Stimulated activated CD8-positive, alpha-beta memory T cell treated with anti-CD3 and anti-CD28 coated beads, Interleukin-7, amount 100 ng/mL, for 4 hours (primary cell): ENCODE data around the gene GSTA5.
"Not testable (repeated sequence)": the region's sequence is repeated elsewhere in the genome, so short reads cannot be mapped to it uniquely, and the experiment has no call there.

Experiments
- DNase-seq, 2 donors: peaks; one replicate each; pipeline ENCODE4 v3.0.0-alpha.2; 2020; ENCODE audit warnings: low read depth in 2 of 2

GSTA5 gene

DNA sequence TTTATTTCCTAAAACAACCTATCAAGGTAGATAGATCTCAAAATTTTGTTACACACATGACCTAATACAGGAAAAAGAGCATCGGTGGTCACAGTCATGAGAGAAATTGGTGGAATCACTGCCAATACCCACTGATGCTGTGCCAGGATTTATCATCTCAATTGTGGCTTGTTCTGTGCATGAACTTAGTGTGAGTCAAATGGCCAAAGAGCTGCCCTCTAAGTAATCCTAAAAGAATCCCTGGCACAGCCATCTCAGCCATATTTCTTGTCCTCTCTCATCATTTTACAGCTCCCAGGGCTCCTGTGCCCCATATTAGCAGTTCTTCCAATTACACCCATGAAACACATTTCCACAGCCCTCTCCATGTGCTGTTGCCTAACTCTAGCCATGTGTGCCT is 6.1 kb downstream of the GSTA5 start:
- no peak for DNase-seq

DNA sequence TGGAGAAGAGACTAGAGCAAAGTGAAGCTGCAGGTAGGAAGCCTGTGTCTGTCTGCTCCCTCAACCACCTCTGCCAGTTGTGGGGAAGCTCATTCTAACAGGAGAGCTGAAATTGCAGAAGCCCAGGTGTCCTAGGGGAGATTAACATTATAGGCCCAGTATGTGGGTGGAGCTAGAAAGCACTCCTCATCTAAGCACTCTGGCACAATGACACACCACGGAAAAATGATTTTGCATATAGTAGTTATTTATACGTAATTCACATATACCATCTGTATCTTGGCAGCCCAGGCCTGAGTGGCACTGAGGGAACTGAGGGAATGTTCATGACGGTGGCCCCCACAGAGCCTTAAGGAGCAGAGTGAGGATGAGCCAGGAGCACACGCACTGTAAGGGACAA is 9.7 kb downstream of the GSTA5 start:
- not testable (repeated sequence) for DNase-seq

DNA sequence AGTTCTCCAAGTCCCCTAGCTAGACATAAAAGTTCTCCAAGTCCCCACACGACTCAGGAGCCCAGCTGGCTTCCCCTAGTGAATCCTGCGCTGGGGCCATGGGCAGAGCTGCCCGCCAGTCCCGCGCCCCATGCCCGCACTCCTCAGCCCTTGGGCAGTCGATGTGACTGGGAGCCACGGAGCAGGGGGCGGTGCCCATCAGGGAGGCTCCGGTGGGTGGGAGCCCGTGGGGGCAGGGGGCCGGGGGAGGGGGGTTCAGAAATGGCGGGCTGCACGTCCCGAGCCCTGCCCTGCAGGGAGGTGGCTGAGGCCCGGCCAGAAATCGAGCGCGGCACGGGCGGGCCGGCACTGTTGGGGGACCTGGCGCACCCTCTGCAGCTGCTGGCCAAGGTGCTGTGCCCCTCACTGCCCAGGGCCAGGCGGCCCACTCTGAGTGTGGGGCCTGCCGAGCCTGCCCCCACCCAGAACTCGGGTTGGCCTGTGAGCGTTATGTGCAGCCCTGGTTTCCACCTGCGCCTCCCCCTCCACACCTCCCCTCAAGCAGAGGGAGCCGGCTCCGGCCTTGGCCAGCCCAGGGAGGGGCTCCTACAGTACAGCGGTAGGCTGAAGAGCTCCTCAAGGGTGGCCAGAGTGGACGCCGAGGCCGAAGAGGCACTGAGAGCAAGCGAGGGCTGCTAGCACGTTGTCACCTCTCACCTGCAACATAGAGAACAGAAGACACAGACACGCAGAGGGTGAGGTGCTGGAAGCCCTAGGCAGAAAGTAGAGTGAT is 11.4 kb downstream of the GSTA5 start:
- DNase-seq = no peak

DNA sequence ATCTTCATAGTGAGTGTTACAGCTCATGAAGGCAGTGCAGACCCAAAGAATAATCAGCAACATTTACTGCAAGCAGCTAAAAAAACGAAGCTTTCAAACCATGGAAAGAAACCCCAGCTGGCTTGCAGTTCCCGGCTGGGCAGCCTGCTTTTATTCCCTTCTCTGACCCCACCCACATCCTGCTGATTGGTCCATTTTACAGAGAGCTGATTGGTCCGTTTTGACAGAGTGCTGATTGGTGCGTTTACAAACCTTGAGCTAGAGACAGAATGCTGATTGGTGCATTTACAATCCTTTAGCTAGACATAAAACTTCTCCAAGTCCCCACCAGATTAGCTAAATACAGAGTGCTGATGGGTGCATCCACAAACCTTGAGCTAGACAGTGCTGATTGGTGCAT is 12.0 kb downstream of the GSTA5 start:
- DNase-seq = not testable (repeated sequence)

DNA sequence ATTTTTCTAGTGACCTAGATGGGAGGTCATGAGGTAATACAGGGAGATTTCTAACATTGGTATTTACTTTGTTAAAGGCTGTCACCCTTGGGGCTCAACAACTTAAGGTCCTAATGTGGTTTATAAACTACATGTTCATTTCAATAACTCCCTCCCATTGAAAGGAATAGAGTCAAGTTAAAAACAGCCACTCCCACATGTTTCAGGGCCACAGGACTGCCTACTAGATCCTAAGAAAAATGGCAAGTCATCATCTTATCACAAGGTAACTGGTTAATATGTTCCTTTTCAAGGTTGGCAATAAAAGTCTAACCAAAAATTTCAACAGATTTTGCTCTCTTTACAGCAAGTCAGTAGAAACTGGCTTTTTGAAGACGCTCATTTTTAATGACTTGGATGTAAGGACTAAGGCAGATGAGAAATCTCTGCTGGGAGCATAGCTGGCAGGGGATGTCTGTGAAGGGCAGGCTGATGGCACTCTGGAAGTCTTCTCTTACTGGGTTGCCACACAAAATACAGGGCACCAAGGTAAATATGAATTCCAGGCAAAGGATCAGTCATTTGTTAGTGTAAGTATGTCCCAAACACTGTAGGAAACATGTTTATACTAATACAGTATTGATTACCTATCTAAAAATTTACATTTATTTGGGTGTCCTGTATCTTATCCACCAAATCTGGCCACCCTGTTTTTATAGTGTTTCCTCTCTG is 13.4 kb downstream of the GSTA5 start:
- not testable (repeated sequence) for DNase-seq

DNA sequence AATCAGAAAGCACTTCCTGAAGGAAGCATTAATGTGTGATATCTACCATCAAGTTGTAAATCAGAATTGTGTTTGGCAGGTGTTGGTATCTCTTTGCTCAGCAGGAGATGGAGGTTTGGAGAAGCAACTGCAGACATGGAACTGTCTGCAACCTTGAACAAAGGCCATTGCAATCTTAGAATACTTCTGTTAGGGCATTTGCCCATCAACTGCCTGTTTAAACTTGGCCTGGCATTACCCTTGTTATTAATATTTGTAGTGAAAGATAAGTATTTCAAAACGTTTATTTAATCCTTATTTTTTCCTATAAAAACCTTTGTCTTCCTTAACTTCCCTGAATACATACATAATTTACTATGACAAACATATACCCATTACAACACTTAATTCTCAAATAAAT is 14.1 kb downstream of the GSTA5 start:
- DNase-seq = no peak

DNA sequence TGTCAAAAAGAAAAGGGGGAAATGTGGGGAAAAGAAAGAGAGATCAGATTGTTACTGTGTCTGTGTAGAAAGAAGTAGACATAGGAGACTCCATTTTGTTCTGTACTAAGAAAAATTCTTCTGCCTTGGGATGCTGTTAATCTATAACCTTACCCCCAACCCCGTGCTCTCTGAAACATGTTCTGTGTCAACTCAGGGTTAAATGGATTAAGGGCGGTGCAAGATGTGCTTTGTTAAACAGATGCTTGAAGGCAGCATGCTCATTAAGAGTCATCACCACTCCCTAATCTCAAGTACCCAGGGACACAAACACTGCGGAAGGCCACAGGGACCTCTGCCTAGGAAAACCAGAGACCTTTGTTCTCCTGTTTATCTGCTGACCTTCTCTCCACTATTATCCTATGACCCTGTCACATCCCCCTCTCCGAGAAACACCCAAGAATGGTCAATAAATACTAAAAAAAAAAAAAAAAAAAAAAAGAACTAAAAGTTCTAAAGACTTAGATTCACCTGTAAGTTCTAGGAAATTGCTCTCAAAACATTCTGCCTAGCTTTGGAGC is 14.6 kb downstream of the GSTA5 start:
- not testable (repeated sequence) for DNase-seq

DNA sequence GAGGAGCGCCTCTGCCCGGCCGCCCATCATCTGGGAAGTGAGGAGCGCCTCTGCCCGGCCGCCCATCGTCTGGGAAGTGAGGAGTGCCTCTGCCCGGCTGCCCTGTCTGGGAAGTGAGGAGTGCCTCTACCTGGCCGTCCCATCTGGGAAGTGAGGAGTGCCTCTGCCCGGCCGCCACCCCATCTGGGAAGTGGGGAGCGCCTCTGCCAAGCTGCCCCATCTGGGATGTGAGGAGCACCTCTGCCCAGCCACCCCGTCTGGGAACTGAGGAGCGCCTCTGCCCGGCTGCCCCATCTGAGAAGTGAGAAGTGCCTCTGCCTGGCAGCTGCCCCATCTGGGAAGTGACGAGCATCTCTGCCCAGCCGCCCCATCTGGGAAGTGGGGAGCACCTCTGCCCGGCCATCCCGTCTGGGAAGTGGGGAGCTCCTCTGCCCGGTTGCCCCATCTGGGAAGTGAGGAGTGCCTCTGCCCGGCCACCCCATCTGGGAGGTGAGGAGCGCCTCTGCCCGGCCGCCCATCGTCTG is 15.3 kb downstream of the GSTA5 start:
- not testable (repeated sequence) for DNase-seq

DNA sequence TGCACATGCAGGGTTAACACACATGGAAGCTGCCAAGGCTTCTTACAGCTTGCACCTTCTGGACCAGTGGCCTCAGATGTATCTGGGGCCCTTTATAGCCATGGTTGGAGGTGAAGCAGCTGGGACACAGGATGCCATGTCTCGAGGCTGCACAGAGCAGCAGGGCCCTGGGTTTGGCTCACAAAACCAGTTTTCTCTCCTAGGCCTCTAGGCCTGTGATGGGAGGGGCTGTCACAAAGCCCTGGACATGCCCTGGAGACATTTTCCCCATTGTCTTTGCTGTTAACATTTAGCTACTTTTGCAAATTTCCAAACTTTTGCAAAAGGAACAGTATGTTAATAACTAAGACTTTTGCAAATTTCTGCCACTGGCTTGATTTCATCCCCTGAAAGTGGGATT is 18.8 kb downstream of the GSTA5 start:
- DNase-seq = no peak

DNA sequence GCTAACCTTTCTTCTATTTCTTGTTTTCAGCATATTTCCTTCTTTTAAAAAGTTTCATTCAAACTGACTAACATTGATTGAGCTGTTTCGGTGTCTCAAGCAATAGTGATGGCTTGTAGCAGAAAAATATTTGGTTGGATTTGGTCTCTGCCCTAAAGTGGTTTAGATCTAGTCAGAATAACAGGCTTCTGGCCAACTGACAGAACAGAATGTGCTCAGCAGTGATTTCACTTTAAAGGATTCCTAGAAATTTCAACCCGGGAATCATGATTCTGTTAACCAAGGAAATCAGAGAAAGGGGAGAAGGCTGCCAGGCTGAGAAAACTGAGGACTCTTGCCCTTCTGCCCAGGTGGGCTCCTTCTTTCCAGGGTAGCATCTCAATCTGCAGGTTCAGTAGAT is 20.4 kb downstream of the GSTA5 start:
- DNase-seq = no peak

DNA sequence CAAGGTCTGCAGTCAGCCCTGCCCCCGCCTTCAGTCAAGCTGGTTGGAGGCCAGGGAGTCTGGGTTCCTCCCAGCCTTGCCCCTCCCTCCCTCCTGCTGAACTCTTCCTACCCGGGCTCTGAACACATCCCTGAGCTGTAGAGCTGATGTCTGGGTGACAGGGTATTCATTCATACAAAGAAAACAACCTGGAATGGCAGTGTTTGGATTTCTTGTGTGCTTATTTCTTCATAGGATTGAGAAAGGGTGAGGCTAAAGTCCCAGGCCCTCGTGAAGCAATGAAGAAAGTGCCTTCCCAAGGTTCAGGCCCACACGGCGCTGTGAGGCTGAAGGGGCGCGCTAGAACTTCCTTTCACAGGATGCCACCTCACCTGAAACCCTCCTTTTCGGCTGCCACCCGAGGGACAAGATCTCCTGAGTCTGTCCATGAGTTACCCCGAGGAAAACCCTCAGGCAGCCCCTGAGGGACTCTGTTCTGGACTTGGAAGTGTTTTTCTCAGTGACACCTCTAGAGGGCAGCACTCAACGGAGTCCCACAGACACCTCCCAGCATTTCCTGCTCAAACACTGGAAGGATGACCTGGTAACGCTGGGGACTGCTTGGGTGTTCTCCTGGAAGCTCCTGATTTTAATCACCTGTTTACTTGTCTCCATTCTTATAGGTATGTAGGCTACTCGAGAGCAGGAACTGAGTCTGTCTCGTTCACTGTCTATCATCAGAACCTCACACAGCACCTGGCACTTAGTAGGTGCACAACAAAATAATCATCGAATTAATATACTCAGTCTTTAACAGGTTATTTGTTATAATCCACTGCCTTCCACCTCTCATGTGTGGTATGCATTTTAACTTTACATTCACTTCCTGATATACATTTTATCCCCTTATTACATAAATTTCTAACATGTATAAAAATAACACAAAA is 25.2 kb downstream of the GSTA5 start:
- peak; percentile 6 to 9 for DNase-seq

DNA sequence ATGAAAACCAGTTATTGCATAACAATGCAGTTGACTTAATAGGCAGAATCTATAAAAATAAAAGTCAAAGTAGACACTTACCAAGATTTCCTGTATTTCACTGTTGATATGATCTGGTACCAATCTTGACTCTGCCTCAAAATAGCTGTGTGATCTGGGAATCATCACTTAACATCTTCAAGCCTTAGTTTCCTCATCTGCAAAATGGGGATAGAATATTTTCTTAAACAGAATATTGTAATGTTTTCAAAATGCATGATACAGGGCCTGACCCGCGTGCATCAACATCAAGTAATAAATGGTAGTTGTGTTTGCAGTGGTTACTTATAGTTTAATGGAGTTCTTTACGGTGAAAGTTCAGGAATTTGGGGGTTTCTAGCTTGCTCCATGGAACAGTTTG is 26.1 kb downstream of the GSTA5 start:
- not testable (repeated sequence) for DNase-seq

DNA sequence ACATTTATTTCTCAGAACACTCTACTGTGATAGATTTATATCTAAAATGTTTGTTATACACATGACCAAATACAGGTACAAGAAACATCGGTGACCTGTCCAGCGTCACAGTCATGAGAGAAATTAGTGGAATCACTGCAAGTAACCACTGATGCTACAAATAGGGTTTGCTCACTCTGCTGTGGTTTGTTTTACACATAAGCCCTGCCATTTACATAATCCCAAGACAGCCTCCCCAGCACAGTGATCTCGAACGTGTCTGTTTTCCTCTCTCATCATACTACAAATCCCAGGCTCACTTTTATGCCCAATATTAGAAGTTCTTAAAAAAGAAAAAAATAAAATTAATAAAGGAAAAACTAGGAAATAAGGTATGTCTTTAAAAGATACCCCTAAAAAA is 30.8 kb downstream of the GSTA5 start:
- DNase-seq = not testable (repeated sequence)

DNA sequence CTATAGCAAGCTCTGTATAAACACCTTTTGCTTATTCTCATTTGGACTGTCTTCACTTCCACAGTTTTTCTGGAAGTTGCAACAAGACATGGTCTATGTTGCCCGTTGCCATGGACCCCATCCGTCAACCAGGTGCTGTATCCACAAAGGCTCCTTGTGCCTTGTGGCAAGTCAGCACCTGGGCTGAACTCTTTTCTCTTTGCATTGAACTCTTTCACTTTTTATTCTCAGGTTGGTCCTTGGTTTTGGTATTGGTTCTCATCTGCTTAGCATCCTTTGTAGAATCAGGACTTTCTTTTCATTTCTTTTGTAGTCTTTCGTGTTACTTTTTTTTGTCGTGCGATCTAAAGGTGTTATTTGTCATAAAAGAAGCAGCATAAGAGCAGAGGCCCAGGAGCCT is 32.0 kb downstream of the GSTA5 start:
- no peak for DNase-seq

DNA sequence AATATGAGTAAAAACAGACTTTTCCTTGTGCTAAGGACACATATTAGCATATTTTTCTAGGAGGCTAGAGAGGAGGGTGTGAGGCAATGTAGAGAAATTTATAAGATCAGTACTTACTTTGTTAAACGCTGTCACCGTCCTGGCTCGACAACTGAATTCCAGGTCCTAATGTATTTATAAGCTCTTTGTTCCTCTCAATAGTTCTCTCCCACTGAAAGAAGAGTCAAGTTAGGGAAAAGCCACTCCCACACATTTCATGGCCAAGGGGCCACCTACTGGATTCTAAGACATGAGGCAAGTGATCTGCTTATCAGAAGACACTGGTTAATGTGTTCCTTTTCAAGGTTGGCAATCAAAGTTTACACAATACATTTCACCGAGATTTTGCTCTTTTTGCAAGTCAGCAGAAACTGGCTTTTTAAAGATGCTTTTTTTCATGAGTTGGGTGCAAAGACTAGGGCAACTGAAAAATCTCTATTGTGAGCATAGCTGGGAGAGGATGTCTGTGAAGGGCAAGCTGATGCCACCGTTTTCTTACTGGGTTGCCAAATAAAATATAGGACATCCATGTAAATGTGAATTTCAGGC is 36.9 kb downstream of the GSTA5 start, which contains the start of gene GSTA1:
TSS of gene GSTA1 (minus strand) at position 149 of the 588 bp plus-strand sequence. CDS start 4,549 bp downstream, outside the sequence.
- not testable (repeated sequence) for DNase-seq

DNA sequence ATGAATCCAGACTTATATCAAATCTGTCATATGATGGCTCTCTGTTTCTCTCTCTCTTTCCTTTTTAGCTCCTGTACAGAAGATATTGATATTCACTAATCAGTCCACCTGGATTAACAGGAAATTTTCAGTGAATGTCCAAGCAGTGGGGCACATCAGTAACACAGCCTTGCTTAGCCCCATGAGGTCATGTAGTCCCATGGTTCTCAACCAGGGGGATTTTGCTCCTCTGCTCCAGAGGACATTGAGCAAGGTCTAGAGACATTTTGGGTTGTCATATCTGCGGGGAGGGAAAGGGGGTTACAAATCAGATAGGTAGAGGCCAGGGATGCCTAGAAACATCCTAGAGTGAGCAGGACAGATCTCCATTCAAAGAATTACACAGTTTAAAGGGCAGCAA is 37.8 kb downstream of the GSTA5 start:
- DNase-seq = no peak

DNA sequence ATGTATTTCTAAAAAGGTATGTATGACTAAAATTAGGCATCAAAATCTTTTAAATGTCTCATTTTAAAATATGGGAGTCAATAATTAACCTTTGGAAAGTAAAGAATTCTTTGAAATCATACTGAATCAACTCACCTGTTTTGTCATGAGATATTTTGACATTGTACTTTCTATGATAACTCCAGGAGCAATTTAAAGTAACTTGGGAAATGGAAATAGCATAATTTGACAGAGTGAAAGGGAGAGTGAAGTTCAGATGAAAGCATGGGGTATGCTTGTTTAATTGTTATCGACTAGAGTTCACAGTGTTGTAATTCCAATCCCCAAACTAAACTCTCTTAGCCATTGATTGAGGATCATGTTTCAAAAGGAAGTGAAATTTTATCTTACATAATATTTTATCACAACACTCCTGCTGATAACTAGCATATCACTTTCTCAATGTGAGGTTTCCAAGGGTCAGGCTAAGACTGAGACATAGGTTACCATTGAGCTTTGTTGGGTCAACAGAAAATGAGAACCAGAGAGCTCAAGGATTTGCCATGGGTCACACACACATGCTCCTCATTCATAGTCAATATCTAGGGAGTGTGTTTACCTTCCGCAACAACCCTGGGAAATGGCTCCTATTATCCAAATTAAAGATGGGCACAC is 39.3 kb downstream of the GSTA5 start:
- DNase-seq = no peak

DNA sequence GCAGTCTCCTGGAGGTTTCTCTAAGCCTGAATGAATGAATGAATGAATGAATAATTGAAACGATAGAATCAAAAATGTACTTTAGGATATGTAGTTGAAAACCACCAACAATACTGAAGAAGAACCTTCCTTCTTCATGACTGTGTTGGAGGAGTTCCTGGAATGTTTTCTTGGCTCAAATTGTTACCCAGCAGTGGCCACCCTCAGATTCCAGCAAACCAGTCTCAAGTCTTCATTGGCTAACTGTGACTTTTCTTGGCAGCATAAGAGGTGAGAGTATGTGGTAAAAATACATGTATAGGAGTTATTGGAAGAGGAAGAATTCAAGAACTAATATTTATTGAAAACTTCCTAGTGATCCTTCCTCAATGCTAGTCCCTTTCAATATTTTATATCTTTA is 41.3 kb downstream of the GSTA5 start:
- DNase-seq = not testable (repeated sequence)

DNA sequence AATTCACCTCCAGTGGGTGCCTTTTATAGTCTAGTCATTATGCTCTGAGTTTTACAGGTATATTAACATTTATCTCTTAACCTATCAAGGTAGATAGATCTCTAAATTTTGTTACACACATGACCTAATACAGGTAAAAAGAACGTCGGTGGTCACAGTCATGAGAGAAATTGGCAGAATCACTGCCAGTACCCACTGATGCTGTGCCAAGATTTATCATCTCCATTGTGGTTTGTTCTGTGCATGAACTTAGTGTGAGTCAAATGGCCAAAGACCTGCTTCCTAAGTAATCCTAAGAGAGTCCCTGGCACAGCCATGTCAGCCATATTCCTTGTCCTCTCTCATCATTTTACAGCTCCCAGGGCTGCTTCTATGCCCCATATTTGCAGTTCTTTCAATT is 46.2 kb downstream of the GSTA5 start:
- DNase-seq = not testable (repeated sequence)

DNA sequence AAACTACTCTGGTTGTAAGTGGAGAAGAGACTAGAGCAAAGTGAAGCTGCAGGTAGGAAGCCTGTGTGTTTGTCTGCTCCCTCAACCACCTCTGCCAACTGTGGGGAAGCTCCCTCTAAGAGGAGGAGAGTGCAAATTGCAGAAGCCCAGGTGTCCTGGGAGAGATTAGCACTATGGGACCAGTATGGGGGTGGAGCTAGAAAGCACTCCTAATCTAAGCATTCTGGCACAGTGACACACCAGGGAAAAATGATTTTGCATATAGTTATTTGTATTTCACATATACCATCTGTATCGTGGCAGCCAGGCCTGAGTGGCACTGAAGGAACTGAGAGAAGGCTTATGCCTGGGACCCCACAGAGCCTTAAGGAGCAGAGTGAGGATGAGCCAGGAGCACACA is 49.8 kb downstream of the GSTA5 start:
- no peak for DNase-seq

DNA sequence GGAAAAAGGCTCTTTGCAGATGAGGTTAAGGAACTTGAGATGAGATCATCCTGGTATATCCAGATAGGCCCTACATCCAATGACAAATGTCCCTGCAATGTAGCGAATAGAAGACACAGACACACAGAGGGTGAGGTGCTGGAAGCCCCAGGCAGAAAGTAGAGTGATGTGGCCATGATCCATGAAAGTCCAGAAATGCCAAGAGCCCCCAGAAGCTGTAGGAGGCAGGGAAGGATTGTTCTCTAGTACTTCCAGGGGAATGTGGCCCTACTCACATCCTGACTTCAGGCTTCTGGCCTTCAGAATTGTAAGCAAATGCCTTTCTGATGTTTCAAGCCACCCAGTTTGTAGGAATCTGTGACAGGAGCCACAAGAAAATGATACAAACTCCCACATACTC is 51.0 kb downstream of the GSTA5 start:
- not testable (repeated sequence) for DNase-seq
